B cell (primary cell): ENCODE measurements around the gene XPNPEP1. TPM values are rescaled to one million over a fixed set of nuclear protein-coding genes. Genes with fewer than 3 reads are reported as not detected.

ENCODE experiments used
- ATAC-seq: fragments of 200-7000 bp; cut with Tn5 transposase; one replicate; pipeline ENCODE4 v1.10.0; 2021; ENCODE audit warnings: low read depth, mild to moderate bottlenecking, moderate number of reproducible peaks, moderate library complexity
- CTCF ChIA-PET: fragments of 350-600 bp; sonication (Branson Sonifier 250); formaldehyde crosslinking; loops from one replicate; lab custom pipeline; 2021; ENCODE audit warnings: antibody characterized with exemption, inconsistent platforms; lab: Charles Lee
- POLR2A ChIA-PET: fragments of 350-600 bp; sonication (Branson Sonifier 250); formaldehyde crosslinking; loops from one replicate; lab custom pipeline; 2021; ENCODE audit warnings: antibody characterized with exemption; lab: Charles Lee
- DNase-seq: peaks from one replicate; pipeline ENCODE4 v3.0.0; 2013
- H2AFZ ChIP-seq: 2 replicates; pipeline ENCODE4 v1.6.1; 2012; ENCODE audit warnings: mild to moderate bottlenecking, low read depth, low read length; ENCODE audit not compliant: insufficient read depth, poor library complexity, severe bottlenecking
- H3K27ac ChIP-seq, 2 donors: 1 replicate in 1 of 2; 2 replicates in 1 of 2; pipeline ENCODE4 v1.5.1; 2012 to 2013; ENCODE audit warnings: low read length in 2 of 2, mild to moderate bottlenecking in 2 of 2, moderate library complexity in 1 of 2
- H3K27me3 ChIP-seq, 4 experiments: fragments of 200-600 bp in 1 of 4; sonication (generic) in 1 of 4; replicated peaks in 1 of 4; 1 replicate in 2 of 4; 2 replicates in 2 of 4; pipeline versions ENCODE4 v1.6.1 to v1.7.0; 2013 to 2016; ENCODE audit warnings: low read length in 3 of 4, mild to moderate bottlenecking in 2 of 4, mixed read lengths in 1 of 4, moderate library complexity in 1 of 4; ENCODE audit not compliant: insufficient read depth in 4 of 4, control insufficient read depth in 3 of 4; ENCODE audit errors: control extremely low read depth in 1 of 4
- H3K36me3 ChIP-seq, 2 experiments: replicated peaks in 1 of 2; 1 replicate in 1 of 2; 2 replicates in 1 of 2; pipeline versions ENCODE4 v1.6.1 to v1.7.1; 2013; ENCODE audit warnings: low read length in 1 of 2; ENCODE audit not compliant: insufficient read depth in 2 of 2, control insufficient read depth in 1 of 2; ENCODE audit errors: control extremely low read depth in 1 of 2, extremely low read depth in 1 of 2
- H3K4me1 ChIP-seq, 2 donors: fragments of 200-600 bp in 1 of 2; sonication (generic) in 1 of 2; 1 replicate in 1 of 2; 2 replicates in 1 of 2; pipeline versions ENCODE4 v1.5.1 to v1.6.1; 2013 to 2017; ENCODE audit warnings: low read length in 2 of 2; ENCODE audit not compliant: control insufficient read depth in 2 of 2, insufficient read depth in 2 of 2
- H3K4me2 ChIP-seq: replicated peaks from 2 replicates; pipeline ENCODE3; 2012; ENCODE audit warnings: mild to moderate bottlenecking, low read depth, low read length; ENCODE audit not compliant: poor library complexity, severe bottlenecking
- H3K4me3 ChIP-seq, 5 experiments: fragments of 200-600 bp in 1 of 5; sonication (generic) in 1 of 5; 1 replicate in 3 of 5; 2 replicates in 2 of 5; pipeline versions ENCODE4 v1.5.1 to v1.7.0; 2011 to 2016; ENCODE audit warnings: low read length in 4 of 5, mild to moderate bottlenecking in 4 of 5, low read depth in 2 of 5, control low read depth in 1 of 5, moderate library complexity in 1 of 5; ENCODE audit not compliant: insufficient read depth in 1 of 5; ENCODE audit errors: control extremely low read depth in 1 of 5, extremely low read depth in 1 of 5
- H3K79me2 ChIP-seq: fragments of 200-600 bp; sonication (generic); one replicate; pipeline ENCODE4 v1.6.0; 2016; ENCODE audit warnings: low read length; ENCODE audit not compliant: control insufficient read depth, insufficient read depth
- H3K9ac ChIP-seq: fragments of 200-600 bp; sonication (generic); 2 replicates; pipeline ENCODE4 v1.6.1; 2017; ENCODE audit warnings: mild to moderate bottlenecking, low read length, moderate library complexity
- H3K9me3 ChIP-seq, 3 donors: one replicate each; pipeline versions ENCODE4 v1.6.1 to v1.7.1; 2013; ENCODE audit warnings: low read length in 2 of 3; ENCODE audit not compliant: control insufficient read depth in 2 of 3, insufficient read depth in 1 of 3; ENCODE audit errors: control extremely low read depth in 1 of 3
- H4K20me1 ChIP-seq: 2 replicates; pipeline ENCODE4 v1.6.0; 2012; ENCODE audit warnings: mild to moderate bottlenecking, low read length; ENCODE audit not compliant: insufficient read depth, control insufficient read depth, poor library complexity, severe bottlenecking
- H3K27ac Mint-ChIP-seq: one replicate; pipeline ENCODE4 v1.8.0; 2021; ENCODE audit warnings: mixed read lengths
- H3K27me3 Mint-ChIP-seq: one replicate; pipeline ENCODE4 v1.8.0; 2021; ENCODE audit warnings: mixed read lengths
- H3K4me1 Mint-ChIP-seq: one replicate; pipeline ENCODE4 v1.8.0; 2021; ENCODE audit warnings: mixed read lengths
- H3K4me3 Mint-ChIP-seq: one replicate; pipeline ENCODE4 v1.8.0; 2021; ENCODE audit warnings: mixed read lengths
- H3K9me3 Mint-ChIP-seq: one replicate; pipeline ENCODE4 v1.8.0; 2022; ENCODE audit warnings: mixed read lengths; ENCODE audit not compliant: insufficient read depth
- CTCF ChIP-seq: fragments of 200-600 bp; IDR thresholded peaks from one replicate; pipeline ENCODE4 v1.8.0; 2022; ENCODE audit warnings: antibody characterized with exemption, mild to moderate bottlenecking
- EZH2 ChIP-seq: IDR thresholded peaks from 2 replicates; pipeline ENCODE4 v1.6.1; 2012; ENCODE audit warnings: borderline replicate concordance, low read depth, mild to moderate bottlenecking, moderate library complexity, low read length; ENCODE audit not compliant: insufficient read depth, poor library complexity, severe bottlenecking
- WGBS: methylation state at CpG from one replicate; pipeline ENCODE4 v1.1.5; 2013; ENCODE audit warnings: missing lambda C conversion rate; ENCODE audit not compliant: insufficient coverage; 5-methylcytosine and 5-hydroxymethylcytosine counted together
- intact Hi-C: fragments of 100-400 bp; cut with micrococcal nuclease; formaldehyde crosslinking; loops from one replicate; pipeline ENCODE4 v1.10.0; 2022
- polyA plus RNA-seq: library from polyadenylated mRNA; depleted of rRNA; stranded (reverse); fragments of >200 nt; gene quantifications from 2 replicates; pipeline ENCODE4 v1.2.3, GENCODE V29; 2012
- total RNA-seq, 2 donors: library from RNA; stranded (reverse); fragments of 120-200 nt in 1 of 2; gene quantifications; 1 replicate in 1 of 2; 2 replicates in 1 of 2; pipeline versions ENCODE4 v1.2.3 to v1.2.4, GENCODE V29; 2013 to 2022

XPNPEP1 gene
- total and polyA plus RNA-seq, 2 donors (not counting 1 experiment from before 2014, with no cell fraction given) = 60.6 to 70.8 TPM

GRCh38 chr10:109941236-109941862 is 18.0 kb upstream of the XPNPEP1 start:
- Histone ChIP-seq H3K36me3 (no peaks in the 10 kb centered on the region), H3K9ac (no peak overlapping the region), H3K27me3 (no peaks in the 10 kb centered on the region), H4K20me1 (no peaks in the 10 kb centered on the region), H3K27ac (no peak overlapping the region), H3K79me2 (no peaks in the 10 kb centered on the region), H2AFZ (no peak overlapping the region), H3K9me3 (no peaks in the 10 kb centered on the region), H3K4me1 (no peaks in the 10 kb centered on the region), H3K4me2 (no peak overlapping the region), H3K4me3 (no peak overlapping the region)
- CTCF ChIA-PET = no interaction called here
- intact Hi-C loops = no loop called here
- Mint-ChIP-seq H3K4me3 (no peak overlapping the region), H3K27me3 (peaks cover 7% of the 10 kb centered on the region), H3K9me3 (no peaks in the 10 kb centered on the region), H3K27ac (no peak overlapping the region), H3K4me1 (no peaks in the 10 kb centered on the region)
- POLR2A ChIA-PET = no interaction called here
- DNase-seq (no peak), ATAC-seq (no peak)
- no CpG with 5 or more reads among the region's 4 CpGs for WGBS
- no peak for TF ChIP-seq CTCF
- no peak for TF ChIP-seq EZH2

GRCh38 chr10:109940553-109940952 is 17.2 kb upstream of the XPNPEP1 start:
- intact Hi-C loops = no loop called here
- POLR2A ChIA-PET = no interaction called here
- CTCF ChIA-PET = interaction anchor here (0.7 kb wide), 1 partner anchor 91 kb away, joined by 3 read pairs; no protein-coding TSS in a partner anchor

More at GRCh38 chr10:109940553-109940952, 17.2 kb upstream of the XPNPEP1 start:
- Mint-ChIP-seq H3K9me3 (no peaks in the 10 kb centered on the region), H3K27ac (no peak overlapping the region), H3K27me3 (peaks cover 3% of the 10 kb centered on the region), H3K4me1 (no peaks in the 10 kb centered on the region), H3K4me3 (no peak overlapping the region)
- H3K79me2 ChIP-seq = no peaks in the 10 kb centered on the region
- TF ChIP-seq EZH2 (no peak), CTCF (no peak)
- DNase-seq (no peak), ATAC-seq (no peak)
- H3K4me2 ChIP-seq = no peak overlapping the region
- no peaks in the 10 kb centered on the region for H4K20me1 ChIP-seq
- 92% methylated on average over 2 of the region's 3 CpGs for WGBS
- no peaks in the 10 kb centered on the region for H3K9me3 ChIP-seq
- H3K9ac ChIP-seq = no peak overlapping the region
- H2AFZ ChIP-seq = no peak overlapping the region
- no peaks in the 10 kb centered on the region for H3K36me3 ChIP-seq
- no peak overlapping the region for H3K4me3 ChIP-seq
- no peak overlapping the region for H3K27ac ChIP-seq
- H3K27me3 ChIP-seq = no peaks in the 10 kb centered on the region
- H3K4me1 ChIP-seq = no peaks in the 10 kb centered on the region
